Measurements from ENCODE around the gene ELP1. TPM values are rescaled to one million over a fixed set of nuclear protein-coding genes. Genes with fewer than 3 reads are reported as not detected.
"Not testable (repeated sequence)": the region's sequence is repeated elsewhere in the genome, so short reads cannot be mapped to it uniquely, and the experiment has no call there.

The ELP1 gene
- total RNA-seq, 1 experiment from 2014 or later: 36.9 TPM

- no peak overlapping the region for H3K4me3 Mint-ChIP-seq (ENCODE audit: unreplicated experiment)
- POLR2A ChIA-PET: interaction anchor here (1.0 kb wide), 1 partner anchor 12 kb away, joined by 3 read pairs; no protein-coding TSS in a partner anchor
- CTCF ChIA-PET: no interaction called here
- intact Hi-C loops (cut with micrococcal nuclease): no loop called here
- H3K36me3 Mint-ChIP-seq (ENCODE audit: insufficient read depth, unreplicated experiment): peaks cover 74% of the 10 kb centered on the region
- H3K27me3 Mint-ChIP-seq (ENCODE audit: insufficient read depth, unreplicated experiment): no peaks in the 10 kb centered on the region
- no peak overlapping the region for H3K27ac Mint-ChIP-seq (ENCODE audit: low read depth, unreplicated experiment)
- no TSS peak for BruUV-seq (replicated peaks)
- no peaks in the 10 kb centered on the region for H3K4me1 Mint-ChIP-seq (ENCODE audit: insufficient read depth, unreplicated experiment)
- no peak for DNase-seq (ENCODE audit: unreplicated experiment)
- no peaks in the 10 kb centered on the region for H3K9me3 Mint-ChIP-seq (ENCODE audit: unreplicated experiment)
- TF ChIP-seq CTCF (IDR thresholded peaks at IDR 0.05; ENCODE audit: unreplicated experiment): no peak
These were observed 28.4 kb downstream of the ELP1 start for GRCh38 chr9:108905494-108905893.

- BruUV-seq (replicated peaks): no TSS peak
- no peaks in the 10 kb centered on the region for H3K4me1 Mint-ChIP-seq (ENCODE audit: insufficient read depth, unreplicated experiment)
- H3K36me3 Mint-ChIP-seq (ENCODE audit: insufficient read depth, unreplicated experiment): peaks cover 75% of the 10 kb centered on the region
- no peak for DNase-seq (ENCODE audit: unreplicated experiment)
- no peak for TF ChIP-seq CTCF (IDR thresholded peaks at IDR 0.05; ENCODE audit: unreplicated experiment)
- intact Hi-C loops (cut with micrococcal nuclease): no loop called here
- no peaks in the 10 kb centered on the region for H3K27me3 Mint-ChIP-seq (ENCODE audit: insufficient read depth, unreplicated experiment)
- ChIA-PET POLR2A (interaction anchor here (1.6 kb wide), 1 partner anchor 30 kb away, joined by 4 read pairs; the partner anchor contains the start of genes ABITRAM and ELP1), CTCF (no interaction called here)
- H3K4me3 Mint-ChIP-seq (ENCODE audit: unreplicated experiment): no peak overlapping the region
- no peak overlapping the region for H3K27ac Mint-ChIP-seq (ENCODE audit: low read depth, unreplicated experiment)
- H3K9me3 Mint-ChIP-seq (ENCODE audit: unreplicated experiment): no peaks in the 10 kb centered on the region
These were observed 29.8 kb downstream of the ELP1 start for GRCh38 chr9:108904161-108904560.

GRCh38 chr9:108903420-108904103, 30.4 kb downstream of the ELP1 start:
- H3K4me1 Mint-ChIP-seq (ENCODE audit: insufficient read depth, unreplicated experiment): no peaks in the 10 kb centered on the region
- no TSS peak for BruUV-seq (replicated peaks)
- no peak overlapping the region for H3K4me3 Mint-ChIP-seq (ENCODE audit: unreplicated experiment)
- peaks cover 76% of the 10 kb centered on the region for H3K36me3 Mint-ChIP-seq (ENCODE audit: insufficient read depth, unreplicated experiment)
- intact Hi-C loops (cut with micrococcal nuclease): no loop called here
- H3K27ac Mint-ChIP-seq (ENCODE audit: low read depth, unreplicated experiment): no peak overlapping the region
- ChIA-PET POLR2A (interaction anchor here (0.7 to 1.6 kb wide), 2 partner anchors 18 to 30 kb away, joined by 3 to 4 read pairs; partner anchors contain the start of genes ABITRAM and ELP1), CTCF (no interaction called here)
- no peaks in the 10 kb centered on the region for H3K9me3 Mint-ChIP-seq (ENCODE audit: unreplicated experiment)
- peak; percentile 14 for DNase-seq (ENCODE audit: unreplicated experiment)
- no peak for TF ChIP-seq CTCF (IDR thresholded peaks at IDR 0.05; ENCODE audit: unreplicated experiment)
- H3K27me3 Mint-ChIP-seq (ENCODE audit: insufficient read depth, unreplicated experiment): no peaks in the 10 kb centered on the region

GRCh38 chr9:108900176-108900575, 33.7 kb downstream of the ELP1 start:
- no peak for DNase-seq (ENCODE audit: unreplicated experiment)
- ChIA-PET CTCF (interaction anchor here (0.5 to 0.9 kb wide), 5 partner anchors 11 to 1742 kb away, joined by 3 to 8 read pairs (median 4); no protein-coding TSS in a partner anchor), POLR2A (interaction anchor here (0.6 kb wide), 3 partner anchors 30 to 1070 kb away, joined by 3 to 4 read pairs (median 3); no protein-coding TSS in a partner anchor)
- Mint-ChIP-seq H3K27ac (ENCODE audit: low read depth, unreplicated experiment) (no peak overlapping the region), H3K9me3 (ENCODE audit: unreplicated experiment) (no peaks in the 10 kb centered on the region), H3K27me3 (ENCODE audit: insufficient read depth, unreplicated experiment) (no peaks in the 10 kb centered on the region), H3K4me1 (ENCODE audit: insufficient read depth, unreplicated experiment) (no peaks in the 10 kb centered on the region), H3K36me3 (ENCODE audit: insufficient read depth, unreplicated experiment) (peaks cover 84% of the 10 kb centered on the region), H3K4me3 (ENCODE audit: unreplicated experiment) (no peak overlapping the region)
- intact Hi-C loops (cut with micrococcal nuclease): no loop called here
- TF ChIP-seq CTCF (IDR thresholded peaks at IDR 0.05; ENCODE audit: unreplicated experiment): no peak
- no TSS peak for BruUV-seq (replicated peaks)

GRCh38 chr9:108899023-108899695, 34.8 kb downstream of the ELP1 start:
- H3K4me3 Mint-ChIP-seq (ENCODE audit: unreplicated experiment); H3K27ac Mint-ChIP-seq (ENCODE audit: low read depth, unreplicated experiment); H3K9me3 Mint-ChIP-seq (ENCODE audit: unreplicated experiment); intact Hi-C loops (cut with micrococcal nuclease); DNase-seq (ENCODE audit: unreplicated experiment); BruUV-seq (replicated peaks); H3K4me1 Mint-ChIP-seq (ENCODE audit: insufficient read depth, unreplicated experiment); H3K27me3 Mint-ChIP-seq (ENCODE audit: insufficient read depth, unreplicated experiment): not testable (repeated sequence)
- CTCF ChIA-PET: interaction anchor here (0.7 to 1.2 kb wide), 5 partner anchors 10 to 1741 kb away, joined by 3 to 8 read pairs (median 3); no protein-coding TSS in a partner anchor
- H3K36me3 Mint-ChIP-seq (ENCODE audit: insufficient read depth, unreplicated experiment): peaks cover 91% of the 10 kb centered on the region
- POLR2A ChIA-PET: interaction anchor here (0.6 to 1.1 kb wide), 5 partner anchors 31 to 1069 kb away, joined by 3 to 4 read pairs (median 3); no protein-coding TSS in a partner anchor
